Spleen (tissue), 7 donors: ENCODE measurements around the gene SRSF6.

Experiments
- POLR2A ChIP-seq, 3 donors: fragments of 450-650 bp; IDR thresholded peaks; one replicate each; pipeline ENCODE4 v1.5.1; 2017; ENCODE audit warnings: antibody characterized with exemption in 3 of 3, mild to moderate bottlenecking in 1 of 3
- TF ChIP-seq, protein P1 (sequence below), 11 experiments: fragments of 200-600 bp in 7 of 11; fragments of 450-650 bp in 4 of 11; sonication (generic) in 4 of 11; IDR thresholded peaks in 8 of 11; conservative IDR thresholded peaks in 3 of 11; 1 replicate in 7 of 11; 2 replicates in 4 of 11; pipeline versions ENCODE4 v1.4.0 to v1.8.0; 2016 to 2021; ENCODE audit warnings: antibody characterized with exemption in 11 of 11, inconsistent platforms in 4 of 11, mild to moderate bottlenecking in 1 of 11
- donor health status: DM: no; HTN: no; CAD: no; lungs with moderate emphysema.
- donor health status: DM: no; HTN: no; CAD: no.
- donor health status: DM: no; HTN: no; CAD: no.

DNA sequence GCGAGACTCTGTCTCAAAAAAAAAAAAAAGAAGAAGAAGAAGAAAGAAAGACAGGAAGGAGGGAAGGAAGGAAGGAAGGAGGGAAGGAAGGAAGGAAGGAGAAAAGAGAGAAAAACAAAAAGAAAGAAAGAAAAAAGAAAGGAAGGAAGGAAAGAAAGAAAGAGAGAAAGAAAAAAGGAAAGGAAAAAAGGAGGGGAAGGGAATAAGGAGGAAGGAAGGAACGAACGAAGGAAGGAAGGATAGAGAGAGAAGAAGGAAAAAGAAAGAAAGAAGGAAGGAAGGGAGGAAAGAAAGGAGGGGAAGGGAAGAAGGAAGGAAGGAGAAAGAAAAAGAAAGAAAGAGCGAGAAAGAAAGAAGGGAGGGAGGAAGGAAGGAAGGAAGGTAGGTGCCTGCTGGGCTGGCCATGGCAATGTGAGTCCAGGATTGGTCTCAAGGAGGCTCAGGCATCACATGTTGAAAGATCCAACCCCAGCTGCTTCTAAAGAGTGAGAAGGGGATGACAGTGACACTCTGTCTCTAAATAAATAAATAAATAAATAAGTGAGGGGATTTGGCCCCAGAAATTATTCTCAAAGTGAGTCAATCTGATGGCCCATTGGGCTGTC, 24.3 kb upstream of the SRSF6 start:
- TF ChIP-seq, protein P1, sequence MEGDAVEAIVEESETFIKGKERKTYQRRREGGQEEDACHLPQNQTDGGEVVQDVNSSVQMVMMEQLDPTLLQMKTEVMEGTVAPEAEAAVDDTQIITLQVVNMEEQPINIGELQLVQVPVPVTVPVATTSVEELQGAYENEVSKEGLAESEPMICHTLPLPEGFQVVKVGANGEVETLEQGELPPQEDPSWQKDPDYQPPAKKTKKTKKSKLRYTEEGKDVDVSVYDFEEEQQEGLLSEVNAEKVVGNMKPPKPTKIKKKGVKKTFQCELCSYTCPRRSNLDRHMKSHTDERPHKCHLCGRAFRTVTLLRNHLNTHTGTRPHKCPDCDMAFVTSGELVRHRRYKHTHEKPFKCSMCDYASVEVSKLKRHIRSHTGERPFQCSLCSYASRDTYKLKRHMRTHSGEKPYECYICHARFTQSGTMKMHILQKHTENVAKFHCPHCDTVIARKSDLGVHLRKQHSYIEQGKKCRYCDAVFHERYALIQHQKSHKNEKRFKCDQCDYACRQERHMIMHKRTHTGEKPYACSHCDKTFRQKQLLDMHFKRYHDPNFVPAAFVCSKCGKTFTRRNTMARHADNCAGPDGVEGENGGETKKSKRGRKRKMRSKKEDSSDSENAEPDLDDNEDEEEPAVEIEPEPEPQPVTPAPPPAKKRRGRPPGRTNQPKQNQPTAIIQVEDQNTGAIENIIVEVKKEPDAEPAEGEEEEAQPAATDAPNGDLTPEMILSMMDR (IDR thresholded peaks at IDR 0.05 in 8 of 11, conservative IDR thresholded peaks at IDR 0.05 in 3 of 11): no peak
- TF ChIP-seq POLR2A (IDR thresholded peaks at IDR 0.05): no peak
